Heart right ventricle (tissue), 16 donors: ENCODE results near the gene TNS1. TPM values are rescaled to one million over a fixed set of nuclear protein-coding genes. Genes with fewer than 3 reads are reported as not detected.

Source experiments
- ATAC-seq, 8 donors: fragments of 200-7000 bp; cut with Tn5 transposase; one replicate each; pipeline ENCODE4 v1.9.1; 2020; ENCODE audit warnings: mild to moderate bottlenecking in 8 of 8, moderate library complexity in 8 of 8, moderate number of reproducible peaks in 1 of 8
- DNase-seq, 2 donors: peaks; one replicate each; pipeline ENCODE4 v3.0.0-alpha.2; 2020
- H3K27ac ChIP-seq, 10 donors: fragments of 200-600 bp; sonication (generic) in 2 of 10; one replicate each; pipeline versions ENCODE4 v1.5.0 to v1.8.0; 2020 to 2022; ENCODE audit warnings: mild to moderate bottlenecking in 3 of 10
- H3K27me3 ChIP-seq, 7 donors: fragments of 200-600 bp; one replicate each; pipeline ENCODE4 v1.8.0; 2021 to 2022; ENCODE audit warnings: mild to moderate bottlenecking in 2 of 7
- H3K36me3 ChIP-seq, 9 donors: fragments of 200-600 bp; sonication (generic) in 1 of 9; one replicate each; pipeline versions ENCODE4 v1.5.0 to v1.8.0; 2020 to 2022; ENCODE audit warnings: mild to moderate bottlenecking in 2 of 9
- H3K4me1 ChIP-seq, 9 donors: fragments of 200-600 bp; sonication (generic) in 1 of 9; one replicate each; pipeline versions ENCODE4 v1.5.0 to v1.8.0; 2020 to 2022; ENCODE audit warnings: mild to moderate bottlenecking in 4 of 9
- H3K4me3 ChIP-seq, 10 donors: fragments of 200-600 bp; sonication (generic) in 2 of 10; one replicate each; pipeline versions ENCODE4 v1.5.0 to v1.8.0; 2020 to 2022; ENCODE audit warnings: mild to moderate bottlenecking in 7 of 10, moderate library complexity in 2 of 10
- H3K9me3 ChIP-seq, 11 donors: fragments of 200-600 bp in 10 of 11; sonication (generic) in 2 of 11; one replicate each; pipeline versions ENCODE4 v1.5.0 to v1.8.0; 2013 to 2022; ENCODE audit warnings: mild to moderate bottlenecking in 2 of 11, control low read depth in 1 of 11, moderate library complexity in 1 of 11
- CTCF ChIP-seq, 9 donors: fragments of 200-600 bp; sonication (generic) in 2 of 9; IDR thresholded peaks; one replicate each; pipeline versions ENCODE4 v1.5.0 to v1.8.0; 2021 to 2022; ENCODE audit warnings: antibody characterized with exemption in 9 of 9, mild to moderate bottlenecking in 5 of 9, moderate library complexity in 1 of 9
- WGBS, 2 donors: extraction: QIAGEN DNeasy Blood & Tissue Kit; methylation state at CpG; one replicate each; pipeline ENCODE4 v1.1.7; 2013; ENCODE audit warnings: inconsistent platforms in 1 of 2; 5-methylcytosine and 5-hydroxymethylcytosine counted together
- intact Hi-C, 10 donors: fragments of 100-400 bp; cut with DNase I; formaldehyde crosslinking; loops; one replicate each; pipeline versions ENCODE4 v1.11.1 to v1.14.2; 2022
- polyA plus RNA-seq, 2 donors: library from polyadenylated mRNA; stranded (reverse); fragments of 200-250 nt; gene quantifications; one replicate each; pipeline ENCODE4 v1.2.3, GENCODE V29; 2013
- total RNA-seq, 10 donors: library from RNA; stranded (reverse); fragmentation: NEBNext Ultra II Directional in 3 of 10; extraction: Animal tissue kit (Norgen Biotek cat#: 25700) in 3 of 10; gene quantifications; one replicate each; pipeline versions ENCODE4 v1.2.1 to v1.2.4, GENCODE V29; 2021 to 2023
- donor health status: Arrhythmogenic right ventricular cardiomyopathy.
- donor health status: ischemic (EF 13 %, LVEDD 7.1; RV severe dilation, severe dysfunction).
- donor health status: healthy with polysubstance abuse.
- donor health status: DM: no; HTN: yes; CAD: no.
- donor health status: DM: no; HTN: no; CAD: no.
- donor health status: ischemic (EF 25% LVEDD 6.9; RV normal size, moderate dysfunction).
- donor health status: ischemic (EF 25% LVEDD 5.7; RV mildly dilated, moderate dysfunction).
- donor health status: healthy.
- donor health status: DM: yes; HTN: yes; CAD: no.
- donor health status: Ischemic cardiomyopathy.
- donor health status: ischemic (EF 35%, LVEDD 5.7; RV mildly dilated, moderate dysfunction).
- donor health status: nonischemic (EF 11% LVEDD 7.7; RV severe dilation, severe dysfunction).
- donor health status: DM: yes; HTN: yes; CAD: no.
- donor health status: PGD.
- donor health status: ischemic (EF 29% LVEDD 5.4; RV normal size, mild dysfunction).
- donor health status: nonischemic (EF 23%, LVEDD 6.1; RV moderate dilation, normal function).

Gene TNS1
- total and polyA plus RNA-seq, 12 donors, result 64.6 to 844 (median 731) TPM

GRCh38 chr2:218043701-218044109 is 40.9 kb upstream of the TNS1 start:
- no peaks in the 10 kb centered on the region for H3K36me3 ChIP-seq
- no peak for DNase-seq
- no peak overlapping the region for H3K4me3 ChIP-seq
- ATAC-seq, result peak in 1 of 8 donors; percentile 55
- WGBS, 2 donors, result 93 to 97% methylated on average over 5 of the region's 5 CpGs
- intact Hi-C loops, result no loop called here
- H3K9me3 ChIP-seq, result peaks cover 0 to 4% (median 0%) of the 10 kb centered on the region in 11 donors
- H3K27me3 ChIP-seq, result no peaks in the 10 kb centered on the region
- peaks cover 0 to 40% (median 0%) of the 10 kb centered on the region in 9 donors for H3K4me1 ChIP-seq
- no peak overlapping the region for H3K27ac ChIP-seq
- TF ChIP-seq CTCF (IDR thresholded peaks at IDR 0.05), result no peak

GRCh38 chr2:218043100-218043499 is 40.3 kb upstream of the TNS1 start:
- Histone ChIP-seq H3K4me3 (no peak overlapping the region), H3K36me3 (no peaks in the 10 kb centered on the region), H3K27me3 (no peaks in the 10 kb centered on the region), H3K9me3 (peaks cover 0 to 4% (median 0%) of the 10 kb centered on the region in 11 donors), H3K27ac (no peak overlapping the region), H3K4me1 (peaks cover 0 to 34% (median 0%) of the 10 kb centered on the region in 9 donors)
- intact Hi-C loops, result no loop called here
- TF ChIP-seq CTCF (IDR thresholded peaks at IDR 0.05), result no peak
- WGBS, 2 donors, result 96 to 97% methylated on average over 1 of the region's 1 CpG
- peak in 1 of 8 donors; percentile 38 for ATAC-seq
- DNase-seq, result no peak

- intact Hi-C loops, result no loop called here
- no peak for TF ChIP-seq CTCF (IDR thresholded peaks at IDR 0.05)
- Histone ChIP-seq H3K9me3 (peaks cover 0 to 4% (median 0%) of the 10 kb centered on the region in 11 donors), H3K27ac (peak overlapping the region in 1 of 10 donors; percentile 2), H3K4me1 (peaks cover 0 to 22% (median 0%) of the 10 kb centered on the region in 9 donors), H3K27me3 (no peaks in the 10 kb centered on the region), H3K36me3 (no peaks in the 10 kb centered on the region), H3K4me3 (no peak overlapping the region)
- ATAC-seq, result no peak
- DNase-seq, result no peak
- 90 to 95% methylated on average over 2 of the region's 2 CpGs for WGBS, 2 donors
Measured at GRCh38 chr2:218041302-218042168, 38.7 kb upstream of the TNS1 start.

- DNase-seq (no peak), ATAC-seq (no peak)
- peaks cover 0 to 15% (median 0%) of the 10 kb centered on the region in 9 donors for H3K4me1 ChIP-seq
- 76 to 84% methylated on average over 2 of the region's 2 CpGs for WGBS, 2 donors
- intact Hi-C loops, result no loop called here
- H3K36me3 ChIP-seq, result no peaks in the 10 kb centered on the region
- no peak overlapping the region for H3K4me3 ChIP-seq
- H3K27me3 ChIP-seq, result no peaks in the 10 kb centered on the region
- H3K27ac ChIP-seq, result peak overlapping the region in 1 of 10 donors; percentile 2
- peaks cover 0 to 4% (median 0%) of the 10 kb centered on the region in 11 donors for H3K9me3 ChIP-seq
- no peak for TF ChIP-seq CTCF (IDR thresholded peaks at IDR 0.05)
Measured at GRCh38 chr2:218040883-218041282, 38.1 kb upstream of the TNS1 start.
